Measurements from ENCODE around the gene ISCA2.

DNA sequence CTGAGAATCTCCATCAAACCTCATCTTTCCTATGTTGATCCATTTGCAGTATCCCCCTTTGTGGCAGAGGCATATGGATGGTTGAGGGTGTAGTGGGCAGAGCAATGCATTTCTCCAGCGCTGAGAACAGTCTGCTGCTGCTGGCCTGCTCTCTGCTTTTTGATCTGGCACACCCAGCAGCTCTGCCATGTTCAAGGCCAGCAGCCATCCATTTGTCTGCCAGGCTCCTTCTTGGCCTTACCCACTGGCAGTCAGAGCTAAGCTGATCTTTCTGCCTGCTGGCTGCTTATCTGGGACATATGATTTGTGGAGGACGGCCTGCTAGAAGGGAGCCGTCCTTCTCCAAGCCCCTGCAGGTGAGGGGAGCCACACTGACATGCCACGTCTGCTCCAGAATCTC is 17.5 kb upstream of the ISCA2 start:
- TF ChIP-seq, protein P1, sequence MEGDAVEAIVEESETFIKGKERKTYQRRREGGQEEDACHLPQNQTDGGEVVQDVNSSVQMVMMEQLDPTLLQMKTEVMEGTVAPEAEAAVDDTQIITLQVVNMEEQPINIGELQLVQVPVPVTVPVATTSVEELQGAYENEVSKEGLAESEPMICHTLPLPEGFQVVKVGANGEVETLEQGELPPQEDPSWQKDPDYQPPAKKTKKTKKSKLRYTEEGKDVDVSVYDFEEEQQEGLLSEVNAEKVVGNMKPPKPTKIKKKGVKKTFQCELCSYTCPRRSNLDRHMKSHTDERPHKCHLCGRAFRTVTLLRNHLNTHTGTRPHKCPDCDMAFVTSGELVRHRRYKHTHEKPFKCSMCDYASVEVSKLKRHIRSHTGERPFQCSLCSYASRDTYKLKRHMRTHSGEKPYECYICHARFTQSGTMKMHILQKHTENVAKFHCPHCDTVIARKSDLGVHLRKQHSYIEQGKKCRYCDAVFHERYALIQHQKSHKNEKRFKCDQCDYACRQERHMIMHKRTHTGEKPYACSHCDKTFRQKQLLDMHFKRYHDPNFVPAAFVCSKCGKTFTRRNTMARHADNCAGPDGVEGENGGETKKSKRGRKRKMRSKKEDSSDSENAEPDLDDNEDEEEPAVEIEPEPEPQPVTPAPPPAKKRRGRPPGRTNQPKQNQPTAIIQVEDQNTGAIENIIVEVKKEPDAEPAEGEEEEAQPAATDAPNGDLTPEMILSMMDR (IDR thresholded peaks at IDR 0.05; ENCODE audit: low read length), result no peak
- TF ChIP-seq EZH2phosphoT487 (IDR thresholded peaks at IDR 0.05; ENCODE audit: low read length), result no peak
- no peak for TF ChIP-seq EZH2 (optimal IDR thresholded peaks at IDR 0.05; ENCODE audit: low read depth, low read length)
